DMS114 treated with DMSO at 0.1 percent for 48 hours (cell line): Measurements from ENCODE around the gene MYLK4.

Source experiments
- DNase-seq: peaks from one replicate; lab custom pipeline; 2025; ENCODE audit not compliant: unreplicated experiment; lab: John Stamatoyannopoulos, UW

Gene MYLK4

DNA sequence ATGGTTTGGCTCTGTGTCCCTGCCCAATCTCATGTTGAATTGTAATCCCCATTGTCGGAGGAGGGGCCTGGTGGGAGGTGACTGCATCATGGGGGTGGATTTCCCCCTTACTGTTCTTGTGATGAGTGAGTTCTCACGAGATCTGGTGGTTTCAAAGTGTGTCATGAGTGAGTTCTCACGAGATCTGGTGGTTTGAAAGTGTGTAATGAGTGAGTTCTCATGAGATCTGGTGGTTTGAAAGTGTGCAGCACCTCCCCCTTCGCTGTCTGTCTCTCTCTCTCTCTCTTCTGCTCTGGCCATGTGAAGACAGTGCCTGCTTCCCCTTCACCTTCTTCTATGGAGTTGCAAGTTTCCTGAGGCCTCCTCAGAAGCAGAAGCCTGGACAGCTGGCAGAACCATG, 87.6 kb downstream of the MYLK4 start:
- no peak for DNase-seq

DNA sequence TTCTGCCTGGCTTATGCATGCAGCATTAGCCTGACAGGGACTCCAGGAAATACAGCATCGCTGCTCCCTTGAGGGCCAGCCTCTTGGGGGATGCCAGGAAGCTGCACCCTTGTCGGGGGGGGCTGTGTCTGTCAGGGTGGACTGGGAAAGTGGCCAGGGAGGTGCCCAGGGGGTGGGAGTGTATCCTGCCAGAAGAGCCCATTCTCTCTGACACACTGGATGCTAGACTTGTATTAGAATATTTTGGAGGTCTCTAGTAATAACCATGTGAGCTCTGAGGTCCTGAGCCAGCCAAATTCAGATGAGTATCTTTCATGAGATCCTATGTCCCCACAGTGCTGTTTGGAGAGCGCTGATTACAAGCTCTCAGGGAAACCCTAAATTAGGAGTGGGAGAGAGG, 89.1 kb downstream of the MYLK4 start:
- no peak for DNase-seq

DNA sequence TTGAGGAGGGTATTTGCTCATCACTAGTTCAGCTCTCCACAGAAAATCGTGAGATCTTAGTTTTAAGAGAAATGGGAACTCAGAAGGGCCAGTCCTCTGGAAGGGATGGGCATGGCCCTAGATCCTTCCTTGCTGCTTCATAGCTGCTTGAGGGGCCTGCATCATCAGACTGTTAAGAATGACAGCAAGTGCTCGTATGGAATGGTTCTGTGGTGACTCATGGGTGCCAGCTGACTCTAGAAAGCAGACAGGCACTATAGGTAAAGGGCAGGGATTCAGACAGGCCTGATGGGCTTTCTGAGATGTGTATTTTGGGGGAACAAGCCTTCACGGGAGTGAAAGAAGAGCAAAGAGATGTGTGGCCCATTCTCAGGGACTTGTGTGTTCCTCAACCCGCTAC, 90.8 kb downstream of the MYLK4 start:
- DNase-seq = no peak

GRCh38 chr6:2659381-2659780, 91.3 kb downstream of the MYLK4 start:
- DNase-seq = no peak

- no peak for DNase-seq
Observed at GRCh38 chr6:2658788-2659187, 91.9 kb downstream of the MYLK4 start.

GRCh38 chr6:2656460-2657079, 94.2 kb downstream of the MYLK4 start:
- DNase-seq = no peak

GRCh38 chr6:2655844-2656433, 94.8 kb downstream of the MYLK4 start:
- DNase-seq = no peak

GRCh38 chr6:2653369-2654032, 97.2 kb downstream of the MYLK4 start:
- DNase-seq = no peak

DNA sequence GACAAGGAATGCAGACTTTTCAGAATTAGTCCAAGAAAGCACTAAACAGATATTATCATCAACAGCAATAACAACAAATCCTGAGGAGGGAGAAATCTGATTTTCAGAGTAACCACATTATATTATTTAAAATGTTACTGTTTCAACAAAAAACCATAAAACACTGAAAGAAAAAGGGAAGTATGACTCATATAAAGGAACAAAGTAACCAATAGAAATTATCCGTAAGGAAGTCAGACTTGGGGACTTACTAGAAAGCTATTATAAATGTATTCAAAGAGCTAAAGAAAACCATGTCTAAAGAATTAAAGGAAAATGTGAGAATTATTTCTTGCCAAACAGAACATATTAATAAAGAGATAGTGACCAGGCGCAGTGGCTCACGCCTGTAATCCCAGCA, 98.1 kb downstream of the MYLK4 start:
- no peak for DNase-seq

DNA sequence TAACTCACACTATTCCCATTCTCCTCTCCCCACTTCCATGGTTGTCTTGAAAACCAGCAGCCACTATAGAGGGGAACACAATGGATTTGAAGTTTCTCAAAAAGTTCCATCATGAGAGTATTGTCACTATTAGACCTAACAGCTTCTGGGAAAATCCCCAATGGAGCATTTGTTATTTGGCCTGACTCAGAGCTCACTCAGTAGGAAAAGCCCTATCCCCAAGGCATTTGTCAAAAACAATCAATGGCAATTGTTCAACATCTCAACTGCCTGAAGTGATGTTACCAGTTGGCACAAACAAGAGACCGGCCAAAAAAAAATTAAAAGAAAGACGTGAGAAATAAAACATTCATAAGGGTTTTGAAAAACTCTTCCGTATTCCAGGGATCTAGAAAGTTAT, 98.8 kb downstream of the MYLK4 start:
- DNase-seq = no peak

DNA sequence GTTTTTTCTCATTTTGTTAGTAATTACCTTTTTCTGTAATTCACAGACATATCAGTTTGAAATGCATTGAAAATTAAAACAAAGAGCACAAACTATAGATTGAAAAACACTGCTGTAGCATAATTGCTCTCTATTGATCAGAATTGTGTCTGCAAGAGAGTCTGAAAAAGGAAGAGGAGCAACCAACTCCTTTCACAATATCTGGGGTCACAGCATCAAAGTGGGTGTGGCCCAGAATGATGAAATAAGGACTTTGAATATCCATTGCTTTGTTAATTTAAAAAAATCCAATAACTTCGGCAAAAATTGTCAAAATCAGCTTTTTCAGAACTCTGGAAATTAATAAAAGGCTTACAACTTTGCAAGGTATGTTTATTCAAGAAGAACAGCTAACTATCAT, 99.2 kb downstream of the MYLK4 start:
- no peak for DNase-seq

- DNase-seq = no peak
Observed at GRCh38 chr6:2646346-2646745, 104.4 kb downstream of the MYLK4 start.

GRCh38 chr6:2643935-2644539, 106.7 kb downstream of the MYLK4 start:
- DNase-seq = no peak

- DNase-seq = no peak
Observed at GRCh38 chr6:2643130-2643529, 107.6 kb downstream of the MYLK4 start.

DNA sequence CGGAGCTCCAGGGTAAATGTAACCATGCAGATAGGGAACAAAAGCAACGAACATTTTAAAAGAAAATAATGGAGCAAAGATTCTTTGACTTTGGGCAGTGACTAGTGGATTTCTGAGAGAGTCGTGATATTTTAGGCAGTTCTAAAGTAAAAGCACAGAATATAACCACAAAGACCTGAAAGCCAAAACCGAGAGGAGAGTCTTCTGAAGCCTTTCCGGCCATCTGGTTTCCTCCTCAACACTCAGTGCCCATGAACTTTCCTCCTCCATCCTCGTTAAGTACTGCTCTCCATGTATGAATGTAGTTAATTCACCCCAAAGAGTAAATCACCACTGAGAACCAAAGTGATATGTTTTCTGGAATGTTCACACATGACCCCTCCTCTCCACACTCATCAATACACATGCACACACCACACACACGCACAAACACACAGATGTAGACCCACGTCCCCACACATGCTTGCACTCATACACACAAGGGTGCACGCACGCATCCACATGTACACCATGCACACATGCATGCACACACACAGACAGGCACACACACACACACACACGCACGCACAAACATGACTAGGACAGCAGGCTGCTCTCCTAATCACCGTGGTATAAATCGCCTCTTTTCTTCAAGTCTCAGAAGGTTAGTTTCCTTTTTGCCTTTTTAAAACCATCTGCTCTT, 109.5 kb downstream of the MYLK4 start:
- DNase-seq = no peak

- no peak for DNase-seq
Observed at GRCh38 chr6:2640551-2640950, 110.2 kb downstream of the MYLK4 start.

DNA sequence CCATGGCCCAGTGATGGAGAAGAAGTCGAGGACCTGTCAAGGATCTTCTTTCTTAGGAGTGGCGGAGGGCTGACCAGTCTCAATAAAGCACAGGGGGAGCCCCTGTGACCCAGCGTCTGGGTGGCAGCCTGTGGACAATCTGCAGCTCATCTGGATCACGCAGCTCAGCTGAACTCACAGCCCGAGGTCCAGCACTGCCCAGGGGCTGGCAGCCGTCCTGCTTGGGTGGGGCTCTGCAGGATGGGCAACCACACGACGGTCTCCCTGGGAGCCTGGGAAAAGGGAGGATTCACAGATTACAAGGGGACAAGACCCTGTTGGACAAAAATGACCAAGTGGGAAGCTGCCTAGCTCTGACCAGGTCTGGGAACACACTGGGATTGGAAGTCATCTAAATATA, 110.8 kb downstream of the MYLK4 start:
- DNase-seq = no peak

DNA sequence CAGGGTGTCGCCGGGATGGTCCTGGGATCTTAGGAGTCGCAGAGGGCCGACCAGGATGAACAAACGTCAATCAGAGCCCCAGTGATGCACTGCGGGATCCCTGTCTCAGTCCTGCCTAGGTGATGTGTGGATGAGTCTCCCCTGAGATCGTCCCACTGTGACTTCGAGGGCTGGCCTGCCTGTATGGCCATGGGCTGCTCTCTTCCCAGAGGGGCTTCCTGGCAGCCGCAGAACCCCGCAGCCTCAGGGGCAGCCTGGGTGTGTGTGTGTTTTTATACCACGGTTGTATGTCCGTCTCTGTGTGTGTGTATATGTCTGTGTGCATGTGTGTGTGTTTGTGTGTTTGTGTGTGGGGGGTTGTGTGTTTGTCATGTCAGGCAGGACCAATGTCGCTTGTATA, 111.6 kb downstream of the MYLK4 start:
- DNase-seq = no peak

DNA sequence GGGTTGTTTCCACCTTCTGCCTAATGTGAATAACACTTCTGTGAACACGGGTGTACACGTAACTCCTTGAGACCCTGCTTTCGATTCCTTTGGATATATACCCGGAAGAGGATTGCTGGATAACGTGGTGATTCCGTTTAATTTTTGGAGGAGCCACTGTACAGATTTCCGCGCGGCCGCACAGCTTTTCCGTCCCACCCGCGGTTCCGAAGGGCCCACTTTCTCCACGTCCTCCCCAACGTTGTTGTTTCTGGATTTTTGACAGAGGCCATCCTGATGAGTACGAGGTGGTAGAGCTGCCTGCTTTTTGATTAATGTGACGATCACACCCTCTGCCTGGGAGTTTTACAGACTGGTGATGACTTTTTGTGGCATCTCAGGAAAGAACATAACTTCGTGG, 114.0 kb downstream of the MYLK4 start:
- no peak for DNase-seq

DNA sequence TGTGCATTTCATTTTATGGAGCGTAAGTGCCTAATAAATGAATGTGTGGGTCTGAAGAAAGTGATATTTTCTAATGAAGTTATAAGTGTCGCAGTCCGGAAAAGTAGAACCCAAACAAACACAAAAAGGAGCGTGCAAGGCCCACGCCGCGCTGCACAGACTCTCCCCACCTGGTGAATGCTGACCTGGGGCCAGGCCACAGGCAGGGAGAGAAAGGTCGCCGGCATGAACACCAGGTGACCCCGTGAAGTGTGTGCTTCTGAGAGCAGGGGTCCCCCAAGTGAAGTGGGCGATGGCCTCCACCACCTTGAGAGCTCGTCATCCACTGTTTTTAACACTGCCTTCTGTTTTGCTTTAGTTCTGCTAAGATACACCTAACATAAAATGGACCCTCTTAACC, 114.8 kb downstream of the MYLK4 start:
- DNase-seq = no peak

- peak; percentile 66 for DNase-seq
Observed at GRCh38 chr6:2634139-2634964, 116.4 kb downstream of the MYLK4 start.
